Kidney tubule cell (primary cell): ENCODE results near the gene CYB5R3.
"Not testable (repeated sequence)": the region's sequence is repeated elsewhere in the genome, so short reads cannot be mapped to it uniquely, and the experiment has no call there.

Experiments
- DNase-seq: peaks from one replicate; pipeline ENCODE4 v3.0.0-alpha.2; 2018; ENCODE audit warnings: low spot score

The CYB5R3 gene

GRCh38 chr22:42678894-42679293 lies 29.7 kb upstream of the CYB5R3 start:
- DNase-seq = no peak

- DNase-seq = not testable (repeated sequence)
Observed at GRCh38 chr22:42677936-42678335, 28.7 kb upstream of the CYB5R3 start.

- DNase-seq = no peak
Observed at GRCh38 chr22:42676059-42676607, 26.9 kb upstream of the CYB5R3 start.

GRCh38 chr22:42673898-42674401 lies 24.8 kb upstream of the CYB5R3 start:
- peak; percentile 62 for DNase-seq

- not testable (repeated sequence) for DNase-seq
Observed at GRCh38 chr22:42673071-42673470, 23.9 kb upstream of the CYB5R3 start.

- peak; percentile 37 for DNase-seq
Observed at GRCh38 chr22:42670921-42671709, 21.9 kb upstream of the CYB5R3 start.

GRCh38 chr22:42670046-42670445 lies 20.9 kb upstream of the CYB5R3 start:
- no peak for DNase-seq

- DNase-seq = not testable (repeated sequence)
Observed at GRCh38 chr22:42666393-42666792, 17.2 kb upstream of the CYB5R3 start.

GRCh38 chr22:42664976-42665831 lies 16.0 kb upstream of the CYB5R3 start:
- DNase-seq = no peak

- DNase-seq = peak; percentile 75
Observed at GRCh38 chr22:42661985-42662831, 13.0 kb upstream of the CYB5R3 start.

- no peak for DNase-seq
Observed at GRCh38 chr22:42656578-42656977, 7.4 kb upstream of the CYB5R3 start.

- DNase-seq = no peak
Observed at GRCh38 chr22:42655693-42656092, 6.5 kb upstream of the CYB5R3 start.

GRCh38 chr22:42654436-42655073 lies 5.4 kb upstream of the CYB5R3 start:
- no peak for DNase-seq

- no peak for DNase-seq
Observed at GRCh38 chr22:42653999-42654398, 4.8 kb upstream of the CYB5R3 start.

GRCh38 chr22:42651134-42651533 lies 1.9 kb upstream of the CYB5R3 start:
- peak; percentile 77 for DNase-seq

- DNase-seq = peak; percentile 38
Observed at GRCh38 chr22:42648368-42649245, 585 bp downstream of the CYB5R3 start.

GRCh38 chr22:42648017-42648367 lies 1.2 kb downstream of the CYB5R3 start:
- DNase-seq = no peak

- DNase-seq = no peak
Observed at GRCh38 chr22:42646569-42647525, 2.3 kb downstream of the CYB5R3 start.

- no peak for DNase-seq
Observed at GRCh38 chr22:42645938-42646568, 3.1 kb downstream of the CYB5R3 start.
